KG1 (cell line): ENCODE measurements around the gene CELSR2.
A peak's percentile ranks its signal among the peaks of the same experiment; 100 is the strongest.
"Not testable (repeated sequence)": the region's sequence is repeated elsewhere in the genome, so short reads cannot be mapped to it uniquely, and the experiment has no call there.

Experiments used
- DNase-seq: peaks from one replicate; lab custom pipeline; 2025; lab: John Stamatoyannopoulos, UW

CELSR2 gene

GRCh38 chr1:109248797-109249629 is at the start of gene CELSR2:
TSS of gene CELSR2 (plus strand) at chr1:109249539. CDS start at chr1:109250080, 541 bp downstream.
- no peak for DNase-seq

- DNase-seq = no peak
Observed at GRCh38 chr1:109199710-109200109, 49.6 kb upstream of the CELSR2 start.

GRCh38 chr1:109201123-109201703 is 48.1 kb upstream of the CELSR2 start:
- DNase-seq = no peak

GRCh38 chr1:109204484-109204883 is 44.9 kb upstream of the CELSR2 start:
- DNase-seq = no peak

GRCh38 chr1:109206339-109206738 is 43.0 kb upstream of the CELSR2 start:
- no peak for DNase-seq

GRCh38 chr1:109207467-109208103 is 41.8 kb upstream of the CELSR2 start:
- no peak for DNase-seq

- no peak for DNase-seq
Observed at GRCh38 chr1:109208394-109208793, 40.9 kb upstream of the CELSR2 start.

- no peak for DNase-seq
Observed at GRCh38 chr1:109208836-109209463, 40.4 kb upstream of the CELSR2 start.

GRCh38 chr1:109210058-109210457 is 39.3 kb upstream of the CELSR2 start:
- DNase-seq = no peak

- DNase-seq = no peak
Observed at GRCh38 chr1:109213345-109213823, 36.0 kb upstream of the CELSR2 start.

- DNase-seq = peak; percentile 77
Observed at GRCh38 chr1:109213824-109214693, 35.3 kb upstream of the CELSR2 start, which contains the start of gene SARS1. TSS of gene SARS1 (plus strand) at chr1:109213918. CDS start at chr1:109213993, 75 bp downstream.

- DNase-seq = no peak
Observed at GRCh38 chr1:109214695-109215623, 34.4 kb upstream of the CELSR2 start.

GRCh38 chr1:109216662-109217061 is 32.7 kb upstream of the CELSR2 start:
- DNase-seq = no peak

GRCh38 chr1:109218516-109218915 is 30.8 kb upstream of the CELSR2 start:
- no peak for DNase-seq

- not testable (repeated sequence) for DNase-seq
Observed at GRCh38 chr1:109221201-109221600, 28.1 kb upstream of the CELSR2 start.

GRCh38 chr1:109225308-109225707 is 24.0 kb upstream of the CELSR2 start:
- DNase-seq = no peak

- DNase-seq = no peak
Observed at GRCh38 chr1:109225711-109226445, 23.5 kb upstream of the CELSR2 start.

GRCh38 chr1:109228167-109228566 is 21.2 kb upstream of the CELSR2 start:
- DNase-seq = no peak

GRCh38 chr1:109229531-109230127 is 19.7 kb upstream of the CELSR2 start:
- no peak for DNase-seq
